GM19099 (cell line): ENCODE results near the gene HDHD5.

ENCODE experiments used
- POLR2A ChIP-seq: IDR thresholded peaks from 3 replicates; pipeline ENCODE4 v1.6.1; 2011; ENCODE audit warnings: low read depth; ENCODE audit not compliant: insufficient read length; ENCODE audit errors: extremely low read depth

Gene HDHD5

DNA sequence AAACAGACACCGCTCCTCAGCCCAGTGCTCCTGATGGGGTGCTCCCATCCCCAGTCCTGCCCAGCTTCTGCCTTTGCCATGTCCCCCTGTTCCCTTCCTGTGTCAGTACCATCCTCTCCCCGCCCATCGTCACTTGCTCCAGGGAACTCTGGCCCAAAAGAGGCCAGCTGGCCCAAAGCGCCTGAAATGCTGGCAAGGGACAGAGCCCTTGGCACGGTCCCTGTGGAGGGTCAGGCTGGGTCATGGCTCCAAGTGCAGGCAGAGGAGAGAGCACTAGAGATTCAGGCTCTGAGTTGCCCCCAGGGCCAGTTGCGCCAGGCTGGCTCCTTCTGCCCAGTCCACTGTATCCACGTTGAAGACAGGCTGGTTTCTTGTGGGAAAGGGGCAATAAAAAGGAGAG, 8.4 kb upstream of the HDHD5 start:
- TF ChIP-seq POLR2A: no peak

DNA sequence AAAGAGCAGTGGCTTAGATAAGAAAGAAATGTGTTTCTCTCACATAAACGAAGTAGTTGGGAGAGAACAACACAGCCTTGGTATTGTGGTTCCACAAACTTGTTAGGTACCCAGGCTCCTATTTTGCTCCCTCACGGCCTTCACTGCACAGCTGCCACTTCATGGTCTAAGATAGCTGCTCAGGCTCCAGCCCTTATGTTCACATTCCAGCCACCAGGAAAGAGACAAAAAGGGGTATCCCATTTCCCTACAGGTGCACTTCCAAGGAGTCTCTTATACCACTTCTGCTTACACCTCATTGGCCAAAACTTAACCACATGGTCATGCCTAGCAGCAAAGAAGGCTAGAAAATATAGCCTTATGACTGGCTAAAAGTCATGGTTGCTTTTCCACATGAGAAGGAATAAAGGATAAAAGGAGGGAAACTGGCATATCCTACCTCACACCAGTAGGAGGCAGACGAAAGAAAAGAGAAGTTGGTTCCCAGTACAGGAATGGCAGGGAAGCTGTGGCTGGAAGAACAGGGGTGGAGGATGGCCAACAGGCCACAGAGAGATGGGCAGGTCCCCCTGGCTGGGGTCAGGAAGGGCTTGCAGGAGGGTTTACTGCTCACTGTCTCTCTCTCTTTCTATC, 5.4 kb upstream of the HDHD5 start:
- TF ChIP-seq POLR2A: no peak

- TF ChIP-seq POLR2A: no peak
Observed at GRCh38 chr22:17162731-17163130, 3.7 kb upstream of the HDHD5 start.

DNA sequence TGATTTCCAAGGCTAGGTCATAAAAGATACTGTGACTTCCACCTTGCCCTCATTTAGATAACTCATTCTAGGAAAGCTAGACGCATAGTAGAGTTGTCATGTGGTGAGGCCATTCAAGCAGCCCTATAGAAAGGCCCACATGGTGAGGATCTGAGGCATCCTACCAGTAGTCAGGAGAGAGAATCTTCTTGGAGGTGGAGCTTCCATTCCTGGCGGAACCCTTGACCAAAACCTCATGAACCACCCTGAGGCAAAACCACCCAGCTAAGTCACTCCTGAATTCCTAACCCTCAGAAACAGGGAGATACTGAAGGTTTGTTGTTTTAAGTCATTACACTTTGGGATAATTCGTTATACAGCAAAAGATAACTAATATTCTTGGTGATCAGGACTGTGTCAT, 2.9 kb upstream of the HDHD5 start:
- TF ChIP-seq POLR2A: no peak

DNA sequence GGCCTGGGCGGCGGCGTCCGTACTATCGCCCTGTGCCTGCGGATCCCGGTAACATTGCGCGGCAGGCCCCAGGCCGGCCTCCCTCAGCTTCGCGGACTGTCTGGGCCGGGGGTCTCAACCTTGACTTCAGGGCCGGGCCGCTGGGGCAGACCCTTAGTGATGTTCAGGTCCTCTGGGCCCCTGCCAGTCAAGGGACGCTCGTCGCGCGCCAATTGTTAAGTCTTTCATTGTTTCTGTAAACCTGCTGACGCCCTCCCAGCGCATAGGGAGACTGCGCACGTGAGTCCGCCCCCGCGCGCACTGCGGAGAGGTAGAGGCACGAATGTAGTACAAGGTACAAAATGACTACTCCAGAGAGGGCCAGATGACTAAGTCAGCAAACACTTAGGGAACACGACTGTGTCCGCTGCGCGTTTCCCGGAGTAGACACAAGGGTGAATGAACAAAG, 451 bp upstream of the HDHD5 start:
- TF ChIP-seq POLR2A: no peak

GRCh38 chr22:17158176-17158567, 905 bp downstream of the HDHD5 start:
- TF ChIP-seq POLR2A: no peak

DNA sequence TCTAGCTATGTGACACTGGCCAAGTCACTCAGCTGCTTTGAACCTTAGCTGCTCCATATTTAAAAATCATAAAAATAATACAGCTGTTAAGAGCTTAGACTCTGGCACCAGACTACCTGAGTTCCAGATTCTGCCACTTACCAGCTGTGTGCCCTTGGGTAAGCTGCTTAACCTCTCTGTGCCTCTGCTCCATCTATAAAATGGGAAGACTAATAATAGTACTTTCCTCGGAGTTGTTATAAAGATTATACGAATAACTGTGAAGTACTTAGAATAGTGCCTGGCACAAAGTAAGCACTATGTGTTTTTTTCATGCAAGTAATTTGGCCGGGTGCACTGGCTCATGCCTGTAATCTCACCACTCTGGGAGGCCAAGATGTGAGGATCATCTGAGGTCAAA, 1.4 kb downstream of the HDHD5 start:
- TF ChIP-seq POLR2A: no peak

- TF ChIP-seq POLR2A: no peak
Observed at GRCh38 chr22:17155941-17156340, 3.1 kb downstream of the HDHD5 start.

- no peak for TF ChIP-seq POLR2A
Observed at GRCh38 chr22:17152971-17153370, 6.1 kb downstream of the HDHD5 start.

- TF ChIP-seq POLR2A: no peak
Observed at GRCh38 chr22:17152340-17152739, 6.7 kb downstream of the HDHD5 start.

GRCh38 chr22:17149076-17149815, 9.8 kb downstream of the HDHD5 start:
- no peak for TF ChIP-seq POLR2A

- TF ChIP-seq POLR2A: no peak
Observed at GRCh38 chr22:17145021-17145680, 13.9 kb downstream of the HDHD5 start.

GRCh38 chr22:17143826-17144225, 15.3 kb downstream of the HDHD5 start:
- TF ChIP-seq POLR2A: no peak

DNA sequence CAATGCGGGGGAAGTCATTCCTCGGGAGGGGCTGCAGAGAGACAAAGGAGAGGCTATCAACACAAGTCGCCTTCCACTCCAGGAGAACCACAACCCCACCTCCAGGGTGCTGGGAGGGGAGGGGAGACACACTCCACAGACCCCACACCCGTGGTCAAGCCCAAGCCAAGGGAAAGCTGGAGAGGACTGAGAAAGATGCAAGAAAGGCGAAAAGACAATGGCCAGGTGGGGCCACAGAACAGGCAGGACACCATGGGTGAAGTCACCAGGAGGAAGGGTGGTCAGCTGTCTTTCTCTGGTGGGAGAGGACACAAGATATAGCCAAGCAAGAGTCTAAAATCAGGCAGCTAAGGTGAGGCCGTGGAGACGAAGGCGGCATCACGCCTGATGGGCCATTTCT, 16.0 kb downstream of the HDHD5 start:
- no peak for TF ChIP-seq POLR2A

DNA sequence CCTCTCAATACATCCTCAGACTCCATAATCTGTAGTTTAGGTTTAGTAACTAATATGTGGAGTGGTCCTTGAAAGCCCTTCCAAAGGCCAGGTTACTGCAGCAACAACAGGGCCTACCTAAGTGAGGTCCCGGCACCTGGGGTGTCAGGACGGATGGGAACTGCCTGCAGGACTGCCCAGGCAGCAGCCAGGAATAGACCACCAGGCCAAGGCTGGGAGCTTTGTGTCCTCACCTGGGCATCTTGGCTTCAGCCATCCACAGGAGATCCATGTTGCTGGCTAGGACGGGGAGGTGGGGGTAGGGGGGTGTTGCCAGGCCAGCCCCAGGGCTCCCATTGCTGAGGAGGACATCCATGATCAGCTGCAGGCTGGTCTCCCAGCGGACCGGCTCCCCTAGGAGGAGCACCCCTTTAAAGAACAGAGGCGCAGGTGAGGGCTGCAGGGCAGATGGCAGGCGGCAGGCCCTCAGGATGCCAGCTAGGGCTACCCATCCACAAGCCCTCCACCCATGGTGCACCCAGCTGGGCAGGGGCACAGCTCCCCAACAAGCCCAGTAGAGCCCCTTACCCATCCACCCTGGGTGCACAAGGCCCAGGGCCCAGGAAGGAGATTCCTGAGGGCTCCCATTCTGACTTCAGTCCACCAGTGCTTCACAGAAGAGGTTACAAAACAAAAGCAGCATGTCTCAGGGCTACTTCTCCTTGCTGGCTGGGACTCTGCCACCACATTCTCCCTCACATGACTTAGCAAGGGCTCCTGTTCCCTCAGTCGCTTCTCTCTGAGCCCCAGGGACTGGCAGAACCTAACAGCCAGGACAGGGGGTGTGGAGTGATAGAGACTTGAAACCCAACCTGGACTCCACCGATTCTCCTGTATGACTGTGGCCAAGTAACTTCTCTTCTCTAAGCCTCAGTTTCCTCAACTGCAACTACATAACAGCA, 18.0 kb downstream of the HDHD5 start:
- TF ChIP-seq POLR2A: no peak
